Epithelial cell of proximal tubule (primary cell): ENCODE data around the gene OBI1. TPM values are rescaled to one million over a fixed set of nuclear protein-coding genes. Genes with fewer than 3 reads are reported as not detected.

Source experiments
- DNase-seq: peaks from one replicate; pipeline ENCODE4 v3.0.0-alpha.2; 2011; ENCODE audit warnings: low read depth
- H3K4me3 ChIP-seq: 2 replicates; pipeline ENCODE4 v1.5.1; 2011; ENCODE audit warnings: low read depth, mild to moderate bottlenecking, low read length
- CTCF ChIP-seq: conservative IDR thresholded peaks from 2 replicates; pipeline ENCODE4 v1.5.1; 2012; ENCODE audit warnings: low read depth, mild to moderate bottlenecking, low read length
- total RNA-seq: library from RNA; depleted of rRNA; stranded (reverse); fragments of >200 nt; gene quantifications from 2 replicates; pipeline ENCODE4 v1.2.3, GENCODE V29; 2015

OBI1 gene
- total RNA-seq, 1 donor from 2014 or later, result 14.1 TPM

GRCh38 chr13:78659732-78660494 is 958 bp upstream of the OBI1 start:
- peak overlapping the region; percentile 80 for H3K4me3 ChIP-seq
- no peak for TF ChIP-seq CTCF
- no peak for DNase-seq

DNA sequence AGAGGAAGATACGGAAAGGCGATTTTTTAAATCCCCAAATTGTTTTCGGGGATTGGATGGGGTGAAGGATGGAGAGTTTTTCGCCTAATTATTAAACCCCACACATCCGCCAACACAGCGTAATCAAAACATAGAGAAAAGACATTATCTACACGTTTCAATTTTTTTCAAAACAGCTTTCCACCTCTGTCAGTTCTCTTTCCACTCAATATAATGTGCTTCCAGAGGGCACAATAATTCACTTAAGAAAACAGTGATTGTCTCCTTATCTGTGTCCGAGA is 435 bp upstream of the OBI1 start:
- H3K4me3 ChIP-seq, result peak overlapping the region; percentile 80
- DNase-seq, result no peak
- no peak for TF ChIP-seq CTCF

- no peak for TF ChIP-seq CTCF
- DNase-seq, result no peak
These were observed 991 bp downstream of the OBI1 start for GRCh38 chr13:78657699-78658629.

DNA sequence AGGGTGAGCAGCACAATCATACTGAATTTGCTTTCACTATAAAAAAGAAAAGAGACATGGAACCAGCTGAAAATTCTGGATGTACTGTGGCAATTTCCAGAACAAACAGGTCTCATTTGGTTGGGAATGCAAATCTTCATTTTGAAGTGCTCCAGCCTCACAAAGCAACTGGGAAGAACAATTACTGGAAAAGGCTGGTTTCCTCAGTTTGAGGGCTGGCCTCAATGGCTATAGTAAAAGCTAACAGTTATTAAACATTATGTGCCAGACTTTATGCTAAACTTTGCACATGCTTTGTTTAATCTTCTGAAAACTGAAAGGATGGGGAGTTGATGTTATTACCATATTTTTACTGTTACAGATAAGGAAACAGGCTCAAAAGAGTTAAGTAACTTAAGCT is 3.0 kb downstream of the OBI1 start:
- H3K4me3 ChIP-seq, result no peak overlapping the region
- DNase-seq, result no peak
- no peak for TF ChIP-seq CTCF

More at GRCh38 chr13:78657699-78658629, 991 bp downstream of the OBI1 start:
- peak overlapping the region; percentile 80 for H3K4me3 ChIP-seq

GRCh38 chr13:78655007-78655406 is 3.9 kb downstream of the OBI1 start:
- no peak for TF ChIP-seq CTCF
- DNase-seq, result no peak
- H3K4me3 ChIP-seq, result no peak overlapping the region

DNA sequence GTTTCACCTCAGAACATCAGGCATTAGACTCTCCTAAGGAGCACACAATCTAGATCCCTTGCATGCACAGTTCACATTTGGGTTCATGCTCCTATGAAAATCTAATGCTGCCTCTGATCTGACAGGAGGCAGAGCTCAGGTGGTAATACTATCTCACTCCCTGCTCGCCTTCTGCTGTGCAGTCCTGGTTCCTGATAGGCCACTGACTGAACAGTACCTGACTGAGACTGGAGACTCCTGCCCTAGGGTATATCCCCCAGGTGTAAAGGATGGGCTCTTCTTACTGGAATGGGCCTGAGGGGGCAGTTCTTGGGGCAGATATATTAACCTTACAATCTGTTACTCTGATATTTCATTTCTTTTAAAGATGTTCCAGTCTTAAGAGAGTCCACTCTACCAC is 6.3 kb downstream of the OBI1 start:
- TF ChIP-seq CTCF, result no peak
- no peak for DNase-seq
- no peak overlapping the region for H3K4me3 ChIP-seq
